HEK293 (cell line): Measurements from ENCODE around the gene KCNF1.
A peak's percentile ranks its signal among the peaks of the same experiment; 100 is the strongest.

Source experiments
- CTCF ChIA-PET: fragments of 350-600 bp; formaldehyde crosslinking; extraction: SDS; loops from one replicate; lab custom pipeline; 2021; ENCODE audit warnings: antibody characterized with exemption; lab: Yijun Ruan, JAX
- POLR2A ChIA-PET: fragments of 300-600 bp; formaldehyde crosslinking; extraction: SDS; loops from one replicate; lab custom pipeline; 2020; ENCODE audit warnings: antibody characterized with exemption, inconsistent platforms; lab: Yijun Ruan, JAX
- H3K27ac ChIP-seq: fragments of 200-500 bp; sonication (Bioruptor generic); 2 replicates; pipeline ENCODE4 v1.5.1; 2014; ENCODE audit warnings: low read depth, low read length, control low read depth, inconsistent platforms; ENCODE audit errors: extremely low read depth
- H3K36me3 ChIP-seq, 2 experiments: fragments of 200-500 bp in 1 of 2; sonication (Bioruptor generic) in 1 of 2; 1 replicate in 1 of 2; 2 replicates in 1 of 2; pipeline ENCODE4 v1.5.1; 2014 to 2017; ENCODE audit warnings: inconsistent platforms in 2 of 2, low read length in 2 of 2; ENCODE audit not compliant: control insufficient read depth in 2 of 2, insufficient read depth in 1 of 2
- H3K4me1 ChIP-seq: fragments of 200-500 bp; sonication (Bioruptor generic); 2 replicates; pipeline ENCODE4 v1.5.1; 2014; ENCODE audit warnings: mild to moderate bottlenecking, low read length, inconsistent platforms; ENCODE audit not compliant: control insufficient read depth, insufficient read depth
- H3K4me3 ChIP-seq: 2 replicates; pipeline ENCODE4 v1.5.1; 2011; ENCODE audit warnings: low read depth, mild to moderate bottlenecking, control low read depth, low read length, moderate library complexity
- H3K9me3 ChIP-seq: fragments of 200-500 bp; sonication (Bioruptor generic); 2 replicates; pipeline ENCODE4 v1.5.1; 2014; ENCODE audit warnings: low read depth, low read length, inconsistent platforms; ENCODE audit not compliant: control insufficient read depth, insufficient read depth
- ZFP69B ChIP-seq: fragments of 450-650 bp; formaldehyde crosslinking; IDR thresholded peaks from 2 replicates; pipeline ENCODE4 v1.5.1; 2016; ENCODE audit warnings: missing biosample characterization, missing genetic modification characterization
- ZIC2 ChIP-seq: fragments of 450-650 bp; formaldehyde crosslinking; IDR thresholded peaks from 2 replicates; pipeline ENCODE4 v1.5.1; 2016; ENCODE audit warnings: missing biosample characterization, missing genetic modification characterization
- ZNF10 ChIP-seq: fragments of 450-650 bp; formaldehyde crosslinking; IDR thresholded peaks from 2 replicates; pipeline ENCODE4 v1.5.1; 2017; ENCODE audit warnings: missing biosample characterization, missing genetic modification characterization
- ZNF311 ChIP-seq: fragments of 450-650 bp; formaldehyde crosslinking; IDR thresholded peaks from 2 replicates; pipeline ENCODE4 v1.5.1; 2017; ENCODE audit warnings: missing biosample characterization, missing genetic modification characterization, borderline replicate concordance
- ZNF335 ChIP-seq: fragments of 450-650 bp; formaldehyde crosslinking; conservative IDR thresholded peaks from 2 replicates; pipeline ENCODE4 v1.5.1; 2016; ENCODE audit warnings: missing biosample characterization, missing genetic modification characterization
- ZNF558 ChIP-seq: fragments of 450-650 bp; formaldehyde crosslinking; IDR thresholded peaks from 2 replicates; pipeline ENCODE4 v1.5.1; 2016; ENCODE audit warnings: missing biosample characterization, missing genetic modification characterization
- ZNF600 ChIP-seq: fragments of 450-650 bp; formaldehyde crosslinking; IDR thresholded peaks from 2 replicates; pipeline ENCODE4 v1.5.1; 2016; ENCODE audit warnings: missing biosample characterization, missing genetic modification characterization
- ZNF624 ChIP-seq: fragments of 450-650 bp; formaldehyde crosslinking; IDR thresholded peaks from 2 replicates; pipeline ENCODE4 v1.5.1; 2017; ENCODE audit warnings: missing biosample characterization, missing genetic modification characterization
- ZNF785 ChIP-seq: fragments of 450-650 bp; formaldehyde crosslinking; IDR thresholded peaks from 2 replicates; pipeline ENCODE4 v1.5.1; 2016; ENCODE audit warnings: missing biosample characterization, missing genetic modification characterization
- ZNF830 ChIP-seq: fragments of 450-650 bp; IDR thresholded peaks from 2 replicates; pipeline ENCODE4 v1.5.0; 2018; ENCODE audit warnings: missing biosample characterization, missing genetic modification characterization, low read depth, mild to moderate bottlenecking, moderate library complexity
- TF ChIP-seq, protein P1 (sequence below): fragments of 450-650 bp; formaldehyde crosslinking; IDR thresholded peaks from 2 replicates; pipeline ENCODE4 v1.5.1; 2016; ENCODE audit warnings: missing biosample characterization, missing genetic modification characterization
- TF ChIP-seq, protein P2 (sequence below): fragments of 450-650 bp; formaldehyde crosslinking; IDR thresholded peaks from 2 replicates; pipeline ENCODE4 v1.5.1; 2017; ENCODE audit warnings: missing biosample characterization, missing genetic modification characterization
- TF ChIP-seq, protein P3 (sequence below): fragments of 450-650 bp; formaldehyde crosslinking; IDR thresholded peaks from 2 replicates; pipeline ENCODE4 v1.5.1; 2016; ENCODE audit warnings: missing biosample characterization, missing genetic modification characterization
- TF ChIP-seq, protein P4 (sequence below): fragments of 450-650 bp; formaldehyde crosslinking; IDR thresholded peaks from 2 replicates; pipeline ENCODE4 v1.5.1; 2017; ENCODE audit warnings: missing biosample characterization, missing genetic modification characterization
- TF ChIP-seq, protein P5 (sequence below): fragments of 450-650 bp; formaldehyde crosslinking; IDR thresholded peaks from 2 replicates; pipeline ENCODE4 v1.5.1; 2016; ENCODE audit warnings: missing biosample characterization, missing genetic modification characterization
- TF ChIP-seq, protein P6 (sequence below): fragments of 450-650 bp; formaldehyde crosslinking; IDR thresholded peaks from 2 replicates; pipeline ENCODE4 v1.5.1; 2016; ENCODE audit warnings: missing biosample characterization, missing genetic modification characterization
- TF ChIP-seq, protein P7 (sequence below): fragments of 450-650 bp; formaldehyde crosslinking; IDR thresholded peaks from 2 replicates; pipeline ENCODE4 v1.5.1; 2016; ENCODE audit warnings: missing biosample characterization, missing genetic modification characterization
- TF ChIP-seq, protein P8 (sequence below): fragments of 450-650 bp; formaldehyde crosslinking; IDR thresholded peaks from 2 replicates; pipeline ENCODE4 v1.5.1; 2016; ENCODE audit warnings: missing biosample characterization, missing genetic modification characterization

Gene KCNF1

DNA sequence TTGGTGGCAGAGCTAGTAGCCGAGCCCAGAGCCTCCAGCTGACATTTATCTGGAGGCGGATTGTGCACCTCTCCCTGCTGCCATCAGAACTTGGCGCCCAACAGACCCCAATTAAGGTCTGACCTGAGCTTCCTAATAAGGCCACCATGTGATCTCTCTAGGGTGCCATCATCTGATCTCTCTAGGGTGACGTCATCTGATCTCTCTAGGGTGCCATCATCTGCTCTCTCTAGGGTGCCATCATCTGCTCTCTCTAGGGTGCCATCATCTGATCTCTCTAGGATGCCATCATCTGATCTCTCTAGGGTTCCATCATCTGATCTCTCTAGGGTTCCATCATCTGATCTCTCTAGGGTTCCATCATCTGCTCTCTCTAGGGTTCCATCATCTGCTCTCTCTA lies 6.2 kb downstream of the KCNF1 start:
- Histone ChIP-seq H3K4me1 (no peaks in the 10 kb centered on the region), H3K4me3 (no peak overlapping the region), H3K27ac (no peak overlapping the region), H3K9me3 (no peaks in the 10 kb centered on the region), H3K36me3 (no peaks in the 10 kb centered on the region)
- TF ChIP-seq ZIC2 (peak; percentile 80), ZNF830 (no peak)
- TF ChIP-seq, protein P1, sequence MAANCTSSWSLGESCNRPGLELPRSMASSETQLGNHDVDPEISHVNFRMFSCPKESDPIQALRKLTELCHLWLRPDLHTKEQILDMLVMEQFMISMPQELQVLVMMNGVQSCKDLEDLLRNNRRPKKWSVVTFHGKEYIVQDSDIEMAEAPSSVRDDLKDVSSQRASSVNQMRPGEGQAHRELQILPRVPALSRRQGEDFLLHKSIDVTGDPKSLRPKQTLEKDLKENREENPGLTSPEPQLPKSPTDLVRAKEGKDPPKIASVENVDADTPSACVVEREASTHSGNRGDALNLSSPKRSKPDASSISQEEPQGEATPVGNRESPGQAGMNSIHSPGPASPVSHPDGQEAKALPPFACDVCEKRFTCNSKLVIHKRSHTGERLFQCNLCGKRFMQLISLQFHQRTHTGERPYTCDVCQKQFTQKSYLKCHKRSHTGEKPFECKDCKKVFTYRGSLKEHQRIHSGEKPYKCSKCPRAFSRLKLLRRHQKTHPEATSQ (tag by site-specific recombination): no peak
- TF ChIP-seq, protein P2, sequence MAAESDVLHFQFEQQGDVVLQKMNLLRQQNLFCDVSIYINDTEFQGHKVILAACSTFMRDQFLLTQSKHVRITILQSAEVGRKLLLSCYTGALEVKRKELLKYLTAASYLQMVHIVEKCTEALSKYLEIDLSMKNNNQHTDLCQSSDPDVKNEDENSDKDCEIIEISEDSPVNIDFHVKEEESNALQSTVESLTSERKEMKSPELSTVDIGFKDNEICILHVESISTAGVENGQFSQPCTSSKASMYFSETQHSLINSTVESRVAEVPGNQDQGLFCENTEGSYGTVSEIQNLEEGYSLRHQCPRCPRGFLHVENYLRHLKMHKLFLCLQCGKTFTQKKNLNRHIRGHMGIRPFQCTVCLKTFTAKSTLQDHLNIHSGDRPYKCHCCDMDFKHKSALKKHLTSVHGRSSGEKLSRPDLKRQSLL: peak; percentile 27; the same call in 1 of the 2 replicates
- ChIA-PET POLR2A (no interaction called here), CTCF (interaction anchor here (0.8 to 1.0 kb wide), 2 partner anchors 12 to 29 kb away, joined by 3 to 4 read pairs; no protein-coding TSS in a partner anchor)

DNA sequence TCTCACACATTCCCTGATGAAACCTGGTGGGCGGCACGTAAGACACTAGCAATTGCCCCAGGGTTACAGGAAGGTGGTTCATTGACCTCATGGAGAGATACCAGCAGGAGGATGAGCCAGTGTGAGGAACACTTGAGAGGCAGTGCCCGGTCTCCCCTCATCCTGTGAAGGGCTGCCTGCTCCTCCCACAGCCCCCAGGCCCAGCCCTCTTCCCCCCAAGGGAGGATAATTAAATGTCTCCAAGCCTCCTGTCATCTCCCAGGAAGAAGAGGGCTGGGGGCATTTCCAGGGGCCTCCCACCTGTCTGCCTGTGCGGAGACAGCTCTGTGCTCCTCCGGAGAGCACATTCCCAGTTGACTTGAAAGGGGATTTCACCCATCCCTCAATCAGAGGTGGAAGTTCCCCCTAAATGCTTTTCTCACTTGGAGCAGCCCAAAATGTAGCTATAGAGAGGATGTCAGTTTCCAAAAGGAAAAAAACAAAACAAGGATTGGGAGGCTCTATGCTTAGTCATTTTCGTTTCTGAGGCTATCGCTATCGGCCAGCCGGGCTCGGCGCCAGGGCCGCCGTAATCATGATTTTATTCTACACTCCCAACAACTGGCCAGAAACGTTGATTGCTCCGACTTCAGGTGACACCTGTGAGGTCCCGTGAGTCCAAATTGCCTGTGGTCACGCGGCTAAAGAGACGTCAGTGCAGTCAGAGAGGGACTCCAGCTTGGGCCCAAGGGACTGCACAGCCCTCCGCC lies 7.1 kb downstream of the KCNF1 start:
- CTCF ChIA-PET: no interaction called here
- POLR2A ChIA-PET: no interaction called here
- TF ChIP-seq ZNF600 (tag by site-specific recombination): no peak
- TF ChIP-seq ZNF785: no peak
- TF ChIP-seq, protein P3, sequence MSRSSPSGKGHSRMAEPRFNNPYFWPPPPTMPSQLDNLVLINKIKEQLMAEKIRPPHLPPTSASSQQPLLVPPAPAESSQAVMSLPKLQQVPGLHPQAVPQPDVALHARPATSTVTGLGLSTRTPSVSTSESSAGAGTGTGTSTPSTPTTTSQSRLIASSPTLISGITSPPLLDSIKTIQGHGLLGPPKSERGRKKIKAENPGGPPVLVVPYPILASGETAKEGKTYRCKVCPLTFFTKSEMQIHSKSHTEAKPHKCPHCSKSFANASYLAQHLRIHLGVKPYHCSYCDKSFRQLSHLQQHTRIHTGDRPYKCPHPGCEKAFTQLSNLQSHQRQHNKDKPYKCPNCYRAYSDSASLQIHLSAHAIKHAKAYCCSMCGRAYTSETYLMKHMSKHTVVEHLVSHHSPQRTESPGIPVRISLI (tag by site-specific recombination): no peak
- no peak for TF ChIP-seq ZNF335
- TF ChIP-seq, protein P4, sequence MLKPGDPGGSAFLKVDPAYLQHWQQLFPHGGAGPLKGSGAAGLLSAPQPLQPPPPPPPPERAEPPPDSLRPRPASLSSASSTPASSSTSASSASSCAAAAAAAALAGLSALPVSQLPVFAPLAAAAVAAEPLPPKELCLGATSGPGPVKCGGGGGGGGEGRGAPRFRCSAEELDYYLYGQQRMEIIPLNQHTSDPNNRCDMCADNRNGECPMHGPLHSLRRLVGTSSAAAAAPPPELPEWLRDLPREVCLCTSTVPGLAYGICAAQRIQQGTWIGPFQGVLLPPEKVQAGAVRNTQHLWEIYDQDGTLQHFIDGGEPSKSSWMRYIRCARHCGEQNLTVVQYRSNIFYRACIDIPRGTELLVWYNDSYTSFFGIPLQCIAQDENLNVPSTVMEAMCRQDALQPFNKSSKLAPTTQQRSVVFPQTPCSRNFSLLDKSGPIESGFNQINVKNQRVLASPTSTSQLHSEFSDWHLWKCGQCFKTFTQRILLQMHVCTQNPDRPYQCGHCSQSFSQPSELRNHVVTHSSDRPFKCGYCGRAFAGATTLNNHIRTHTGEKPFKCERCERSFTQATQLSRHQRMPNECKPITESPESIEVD: no peak
- TF ChIP-seq ZIC2: peak; percentile 32; the same call in 1 of the 2 replicates
- no peak for TF ChIP-seq ZNF558 (tag by site-specific recombination)
- no peak for TF ChIP-seq ZFP69B (tag by site-specific recombination)
- TF ChIP-seq ZNF624 (tag by site-specific recombination): no peak
- TF ChIP-seq, protein P5, sequence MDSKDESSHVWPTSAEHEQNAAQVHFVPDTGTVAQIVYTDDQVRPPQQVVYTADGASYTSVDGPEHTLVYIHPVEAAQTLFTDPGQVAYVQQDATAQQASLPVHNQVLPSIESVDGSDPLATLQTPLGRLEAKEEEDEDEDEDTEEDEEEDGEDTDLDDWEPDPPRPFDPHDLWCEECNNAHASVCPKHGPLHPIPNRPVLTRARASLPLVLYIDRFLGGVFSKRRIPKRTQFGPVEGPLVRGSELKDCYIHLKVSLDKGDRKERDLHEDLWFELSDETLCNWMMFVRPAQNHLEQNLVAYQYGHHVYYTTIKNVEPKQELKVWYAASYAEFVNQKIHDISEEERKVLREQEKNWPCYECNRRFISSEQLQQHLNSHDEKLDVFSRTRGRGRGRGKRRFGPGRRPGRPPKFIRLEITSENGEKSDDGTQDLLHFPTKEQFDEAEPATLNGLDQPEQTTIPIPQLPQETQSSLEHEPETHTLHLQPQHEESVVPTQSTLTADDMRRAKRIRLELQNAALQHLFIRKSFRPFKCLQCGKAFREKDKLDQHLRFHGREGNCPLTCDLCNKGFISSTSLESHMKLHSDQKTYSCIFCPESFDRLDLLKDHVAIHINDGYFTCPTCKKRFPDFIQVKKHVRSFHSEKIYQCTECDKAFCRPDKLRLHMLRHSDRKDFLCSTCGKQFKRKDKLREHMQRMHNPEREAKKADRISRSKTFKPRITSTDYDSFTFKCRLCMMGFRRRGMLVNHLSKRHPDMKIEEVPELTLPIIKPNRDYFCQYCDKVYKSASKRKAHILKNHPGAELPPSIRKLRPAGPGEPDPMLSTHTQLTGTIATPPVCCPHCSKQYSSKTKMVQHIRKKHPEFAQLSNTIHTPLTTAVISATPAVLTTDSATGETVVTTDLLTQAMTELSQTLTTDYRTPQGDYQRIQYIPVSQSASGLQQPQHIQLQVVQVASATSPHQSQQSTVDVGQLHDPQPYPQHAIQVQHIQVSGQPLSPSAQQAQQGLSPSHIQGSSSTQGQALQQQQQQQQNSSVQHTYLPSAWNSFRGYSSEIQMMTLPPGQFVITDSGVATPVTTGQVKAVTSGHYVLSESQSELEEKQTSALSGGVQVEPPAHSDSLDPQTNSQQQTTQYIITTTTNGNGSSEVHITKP (tag by site-specific recombination): 0 out of 2 replicates have a peak, but pooled peaks have one; percentile 21
- TF ChIP-seq, protein P6, sequence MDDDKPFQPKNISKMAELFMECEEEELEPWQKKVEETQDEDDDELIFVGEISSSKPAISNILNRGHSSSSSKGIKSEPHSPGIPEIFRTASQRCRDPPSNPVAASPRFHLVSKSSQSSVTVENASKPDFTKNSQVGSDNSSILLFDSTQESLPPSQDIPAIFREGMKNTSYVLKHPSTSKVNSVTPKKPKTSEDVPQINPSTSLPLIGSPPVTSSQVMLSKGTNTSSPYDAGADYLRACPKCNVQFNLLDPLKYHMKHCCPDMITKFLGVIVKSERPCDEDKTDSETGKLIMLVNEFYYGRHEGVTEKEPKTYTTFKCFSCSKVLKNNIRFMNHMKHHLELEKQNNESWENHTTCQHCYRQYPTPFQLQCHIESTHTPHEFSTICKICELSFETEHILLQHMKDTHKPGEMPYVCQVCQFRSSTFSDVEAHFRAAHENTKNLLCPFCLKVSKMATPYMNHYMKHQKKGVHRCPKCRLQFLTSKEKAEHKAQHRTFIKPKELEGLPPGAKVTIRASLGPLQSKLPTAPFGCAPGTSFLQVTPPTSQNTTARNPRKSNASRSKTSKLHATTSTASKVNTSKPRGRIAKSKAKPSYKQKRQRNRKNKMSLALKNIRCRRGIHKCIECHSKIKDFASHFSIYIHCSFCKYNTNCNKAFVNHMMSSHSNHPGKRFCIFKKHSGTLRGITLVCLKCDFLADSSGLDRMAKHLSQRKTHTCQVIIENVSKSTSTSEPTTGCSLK: no peak
- no peak for TF ChIP-seq ZNF311 (tag by site-specific recombination)
- TF ChIP-seq, protein P7, sequence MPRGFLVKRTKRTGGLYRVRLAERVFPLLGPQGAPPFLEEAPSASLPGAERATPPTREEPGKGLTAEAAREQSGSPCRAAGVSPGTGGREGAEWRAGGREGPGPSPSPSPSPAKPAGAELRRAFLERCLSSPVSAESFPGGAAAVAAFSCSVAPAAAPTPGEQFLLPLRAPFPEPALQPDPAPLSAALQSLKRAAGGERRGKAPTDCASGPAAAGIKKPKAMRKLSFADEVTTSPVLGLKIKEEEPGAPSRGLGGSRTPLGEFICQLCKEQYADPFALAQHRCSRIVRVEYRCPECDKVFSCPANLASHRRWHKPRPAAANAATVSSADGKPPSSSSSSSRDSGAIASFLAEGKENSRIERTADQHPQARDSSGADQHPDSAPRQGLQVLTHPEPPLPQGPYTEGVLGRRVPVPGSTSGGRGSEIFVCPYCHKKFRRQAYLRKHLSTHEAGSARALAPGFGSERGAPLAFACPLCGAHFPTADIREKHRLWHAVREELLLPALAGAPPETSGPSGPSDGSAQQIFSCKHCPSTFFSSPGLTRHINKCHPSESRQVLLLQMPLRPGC (tag by site-specific recombination): no peak
- TF ChIP-seq, protein P8, sequence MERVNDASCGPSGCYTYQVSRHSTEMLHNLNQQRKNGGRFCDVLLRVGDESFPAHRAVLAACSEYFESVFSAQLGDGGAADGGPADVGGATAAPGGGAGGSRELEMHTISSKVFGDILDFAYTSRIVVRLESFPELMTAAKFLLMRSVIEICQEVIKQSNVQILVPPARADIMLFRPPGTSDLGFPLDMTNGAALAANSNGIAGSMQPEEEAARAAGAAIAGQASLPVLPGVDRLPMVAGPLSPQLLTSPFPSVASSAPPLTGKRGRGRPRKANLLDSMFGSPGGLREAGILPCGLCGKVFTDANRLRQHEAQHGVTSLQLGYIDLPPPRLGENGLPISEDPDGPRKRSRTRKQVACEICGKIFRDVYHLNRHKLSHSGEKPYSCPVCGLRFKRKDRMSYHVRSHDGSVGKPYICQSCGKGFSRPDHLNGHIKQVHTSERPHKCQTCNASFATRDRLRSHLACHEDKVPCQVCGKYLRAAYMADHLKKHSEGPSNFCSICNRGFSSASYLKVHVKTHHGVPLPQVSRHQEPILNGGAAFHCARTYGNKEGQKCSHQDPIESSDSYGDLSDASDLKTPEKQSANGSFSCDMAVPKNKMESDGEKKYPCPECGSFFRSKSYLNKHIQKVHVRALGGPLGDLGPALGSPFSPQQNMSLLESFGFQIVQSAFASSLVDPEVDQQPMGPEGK: no peak
- no peak for TF ChIP-seq ZNF10 (tag by site-specific recombination)

More for the DNA sequence above, 7.1 kb downstream of the KCNF1 start:
- H3K4me3 ChIP-seq: no peak overlapping the region
- H3K9me3 ChIP-seq: no peaks in the 10 kb centered on the region
- H3K4me1 ChIP-seq: no peaks in the 10 kb centered on the region
- H3K27ac ChIP-seq: no peak overlapping the region
- H3K36me3 ChIP-seq: no peaks in the 10 kb centered on the region
